H1 (cell line): ENCODE data around the gene MX1. TPM values are rescaled to one million over a fixed set of nuclear protein-coding genes. Genes with fewer than 3 reads are reported as not detected.

Experiments used
- ASH2L ChIP-seq: fragments of 200-600, 300-600 bp; sonication (generic); IDR thresholded peaks from one replicate; pipeline ENCODE4 v1.7.1; 2017; ENCODE audit warnings: low read length
- BACH1 ChIP-seq: IDR thresholded peaks from 2 replicates; pipeline ENCODE4 v1.6.1; 2012; ENCODE audit warnings: low read length, improper control_type of control experiment
- BRCA1 ChIP-seq: IDR thresholded peaks from 2 replicates; pipeline ENCODE4 v1.6.1; 2012; ENCODE audit warnings: low read depth, low read length, improper control_type of control experiment
- CEBPB ChIP-seq: IDR thresholded peaks from 2 replicates; pipeline ENCODE4 v1.6.1; 2012; ENCODE audit warnings: low read depth, low read length
- CHD1 ChIP-seq: IDR thresholded peaks from 2 replicates; pipeline ENCODE4 v1.6.1; 2012; ENCODE audit warnings: low read depth, low read length, improper control_type of control experiment
- CTBP2 ChIP-seq: IDR thresholded peaks from 2 replicates; pipeline ENCODE4 v1.7.0; 2011; ENCODE audit warnings: borderline replicate concordance, mild to moderate bottlenecking, moderate library complexity, mixed read lengths, low read length; ENCODE audit not compliant: insufficient read depth, insufficient read length
- EGR1 ChIP-seq: IDR thresholded peaks from 2 replicates; pipeline ENCODE4 v1.6.1; 2011; ENCODE audit warnings: low read depth, low read length, borderline replicate concordance
- EP300 ChIP-seq, 2 experiments: IDR thresholded peaks; 1 replicate in 1 of 2; 2 replicates in 1 of 2; pipeline ENCODE4 v1.6.1; 2011 to 2012; ENCODE audit warnings: low read depth in 2 of 2, low read length in 2 of 2, mild to moderate bottlenecking in 2 of 2, borderline replicate concordance in 1 of 2, inconsistent platforms in 1 of 2, moderate library complexity in 1 of 2
- EZH2 ChIP-seq: fragments of 200-600 bp; sonication (generic); IDR thresholded peaks from 2 replicates; pipeline ENCODE4 v1.7.1; 2012; ENCODE audit warnings: low read depth, mild to moderate bottlenecking, moderate library complexity, low read length, inconsistent platforms; ENCODE audit not compliant: severe bottlenecking
- HDAC2 ChIP-seq, 2 experiments: fragments of 300-600 bp in 1 of 2; sonication (generic) in 1 of 2; IDR thresholded peaks; 2 replicates each; pipeline ENCODE4 v1.6.1; 2011 to 2012; ENCODE audit warnings: low read depth in 2 of 2, low read length in 2 of 2, mild to moderate bottlenecking in 2 of 2, moderate library complexity in 2 of 2, borderline replicate concordance in 1 of 2, inconsistent platforms in 1 of 2
- HDAC6 ChIP-seq: IDR thresholded peaks from one replicate; pipeline ENCODE4 v1.7.1; 2012; ENCODE audit warnings: low read depth, mild to moderate bottlenecking, inconsistent platforms, low read length, moderate library complexity
- JUN ChIP-seq: IDR thresholded peaks from 2 replicates; pipeline ENCODE4 v1.6.1; 2011; ENCODE audit warnings: low read depth, mild to moderate bottlenecking, improper control_type of control experiment, low read length
- KDM4A ChIP-seq: IDR thresholded peaks from one replicate; pipeline ENCODE4 v1.7.1; 2012; ENCODE audit warnings: low read depth, mild to moderate bottlenecking, moderate library complexity, low read length, inconsistent platforms; ENCODE audit not compliant: severe bottlenecking
- KDM5A ChIP-seq: fragments of 200-600 bp; IDR thresholded peaks from 2 replicates; pipeline ENCODE4 v1.7.1; 2012; ENCODE audit warnings: mild to moderate bottlenecking, low read length, inconsistent platforms, mixed read lengths
- PHF8 ChIP-seq: fragments of 200-600 bp; sonication (generic); conservative IDR thresholded peaks from 2 replicates; pipeline ENCODE4 v1.7.1; 2012; ENCODE audit warnings: low read depth, mild to moderate bottlenecking, inconsistent platforms, low read length, moderate library complexity
- POLR2AphosphoS5 ChIP-seq: IDR thresholded peaks from 2 replicates; pipeline ENCODE4 v1.6.1; 2011; ENCODE audit warnings: low read depth, low read length
- RBBP5 ChIP-seq: IDR thresholded peaks from 2 replicates; pipeline ENCODE4 v1.7.1; 2012; ENCODE audit warnings: low read depth, mild to moderate bottlenecking, inconsistent platforms, low read length, moderate library complexity, borderline replicate concordance
- RFX5 ChIP-seq: IDR thresholded peaks from 2 replicates; pipeline ENCODE4 v1.6.1; 2011; ENCODE audit warnings: low read depth, low read length, improper control_type of control experiment, borderline replicate concordance
- RXRA ChIP-seq: IDR thresholded peaks from 2 replicates; pipeline ENCODE4 v1.6.1; 2011; ENCODE audit warnings: low read depth, mild to moderate bottlenecking, low read length, moderate library complexity; ENCODE audit not compliant: insufficient read depth
- SAP30 ChIP-seq: fragments of 300-600 bp; sonication (generic); IDR thresholded peaks from 2 replicates; pipeline ENCODE4 v1.7.1; 2012; ENCODE audit warnings: low read length, moderate library complexity, mild to moderate bottlenecking, inconsistent platforms; ENCODE audit not compliant: insufficient read depth, insufficient replicate concordance
- SIX5 ChIP-seq: IDR thresholded peaks from 2 replicates; pipeline ENCODE4 v1.6.1; 2011; ENCODE audit warnings: mild to moderate bottlenecking, low read depth, low read length
- SP1 ChIP-seq: IDR thresholded peaks from 2 replicates; pipeline ENCODE4 v1.6.1; 2011; ENCODE audit warnings: low read depth, low read length
- SUZ12 ChIP-seq: fragments of 200-600 bp; sonication (generic); IDR thresholded peaks from 2 replicates; pipeline ENCODE4 v1.6.1; 2012; ENCODE audit warnings: mild to moderate bottlenecking, inconsistent platforms, low read length, moderate library complexity, mixed read lengths
- YY1 ChIP-seq: IDR thresholded peaks from 2 replicates; pipeline ENCODE4 v1.6.1; 2011; ENCODE audit warnings: low read depth, mild to moderate bottlenecking, low read length
- polyA plus RNA-seq, 7 experiments: library from polyadenylated mRNA; depleted of rRNA in 3 of 7; stranded (reverse) in 5 of 7; unstranded in 2 of 7; fragments of >200 nt in 5 of 7; fragments of 200-250 nt in 2 of 7; gene quantifications; 1 replicate in 5 of 7; 2 replicates in 1 of 7; 4 replicates in 1 of 7; pipeline versions ENCODE4 v1.2.1 to v1.2.3, GENCODE V29; 2011 to 2013; ENCODE audit warnings: missing spikeins in 2 of 7, mixed read lengths in 2 of 7
- total RNA-seq: library from RNA; stranded (reverse); fragmentation: NEBNext Ultra II Directional; extraction: Animal tissue kit (Norgen Biotek cat#: 25700); gene quantifications from 2 replicates; pipeline ENCODE4 v1.2.1, GENCODE V29; 2021

The MX1 gene
- total and polyA plus RNA-seq, 2 of the 8 experiments (the other 6 are each of a cell fraction or from before 2014, with no cell fraction given) = 3.8 to 5.7 TPM

- TF ChIP-seq SAP30 (no peak), EGR1 (0 out of 2 replicates have a peak, but pooled peaks have one; percentile 14), KDM5A (no peak), CTBP2 (peak; percentile 72), HDAC6 (peak; percentile 47), SP1 (peak; percentile 59), KDM4A (no peak), EP300 (IDR thresholded peaks at IDR 0.05; ENCODE audit: borderline replicate concordance in 1 of 2, low read depth in 2 of 2, low read length in 2 of 2) (peak in 1 of 2 experiments; percentile 97; a peak in 2 of 3 replicates), SIX5 (no peak), EZH2 (no peak), PHF8 (no peak), CHD1 (no peak), RXRA (no peak), CEBPB (no peak), RBBP5 (no peak), HDAC2 (IDR thresholded peaks at IDR 0.05; ENCODE audit: borderline replicate concordance in 1 of 2, low read depth in 2 of 2, low read length in 2 of 2) (peak; percentile 95; a peak in 3 of 4 replicates), BACH1 (peak; percentile 61; the same call in 1 of the 2 replicates), JUN (no peak), BRCA1 (no peak), YY1 (no peak; the same call in 1 of the 2 replicates), ASH2L (peak; percentile 46), POLR2AphosphoS5 (0 out of 2 replicates have a peak, but pooled peaks have one; percentile 14), RFX5 (no peak), SUZ12 (no peak)
These were observed 51.7 kb downstream of the MX1 start (continued) for GRCh38 chr21:41477641-41478318.
